ENCODE results near the gene TOMM70. TPM values are rescaled to one million over a fixed set of nuclear protein-coding genes. Genes with fewer than 3 reads are reported as not detected.

TOMM70 gene
- total RNA-seq, 1 experiment from 2014 or later: 45.1 TPM

DNA sequence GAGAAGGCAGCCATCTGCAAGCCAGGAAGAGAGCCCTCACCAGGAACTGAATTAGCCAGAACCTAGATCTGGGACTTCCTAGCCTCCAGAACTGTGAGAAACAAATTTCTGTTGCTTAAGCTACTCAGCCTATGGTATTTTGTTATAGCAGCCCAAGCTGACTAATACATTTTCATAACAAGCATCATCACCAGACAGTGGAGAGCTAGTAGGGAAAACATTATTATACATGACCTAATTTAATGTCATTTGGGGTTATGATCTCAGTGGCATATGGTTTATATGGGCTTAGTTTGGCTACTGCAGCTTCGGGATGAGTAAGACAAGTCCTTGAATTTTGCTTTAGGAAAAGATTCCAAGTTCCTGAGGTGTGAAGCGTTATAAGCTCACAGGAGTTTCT, 36.1 kb upstream of the TOMM70 start:
- Histone ChIP-seq H3K9me2 (replicated peaks; ENCODE audit: insufficient read depth, low read length) (no peaks in the 10 kb centered on the region), H3K27me3 (ENCODE audit: low read length) (no peaks in the 10 kb centered on the region), H4K20me1 (ENCODE audit: insufficient read depth, low read depth, low read length) (no peaks in the 10 kb centered on the region)

DNA sequence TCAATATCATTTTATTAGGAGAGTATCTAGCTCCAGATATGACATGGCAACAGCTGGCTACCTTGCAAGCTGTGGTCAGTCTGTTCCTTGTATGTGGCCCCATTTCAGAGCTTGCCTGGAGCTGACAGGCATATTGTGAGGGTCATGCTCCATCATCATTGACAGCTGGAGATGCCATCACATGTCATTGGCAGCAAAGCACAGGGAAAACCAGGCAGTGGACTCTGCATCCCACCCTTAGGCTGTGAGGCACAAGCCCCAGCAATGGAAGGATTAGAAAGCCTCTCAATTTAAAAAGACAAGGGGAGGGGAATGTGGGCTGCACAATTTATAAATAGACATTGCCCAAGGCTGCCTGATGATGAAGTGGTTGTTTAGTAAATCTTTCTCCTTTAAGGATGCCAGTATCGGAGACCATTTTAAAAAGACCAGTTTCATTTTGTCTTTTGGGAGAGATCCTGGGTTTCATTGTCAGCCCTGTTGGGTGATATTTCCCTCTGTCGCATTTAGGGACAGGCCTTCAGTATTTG, 28.4 kb upstream of the TOMM70 start:
- H3K27me3 ChIP-seq (ENCODE audit: low read length): no peaks in the 10 kb centered on the region
- H3K79me2 ChIP-seq (ENCODE audit: low read length): no peaks in the 10 kb centered on the region
- H3K36me3 ChIP-seq (ENCODE audit: insufficient read depth, low read length): no peaks in the 10 kb centered on the region
- no peaks in the 10 kb centered on the region for H3K9me3 ChIP-seq (ENCODE audit: low read length)
- H4K20me1 ChIP-seq (ENCODE audit: insufficient read depth, low read depth, low read length): no peaks in the 10 kb centered on the region
- DNase-seq: no peak
- no peak overlapping the region for H2AFZ ChIP-seq (ENCODE audit: low read length)
- H3K4me2 ChIP-seq (ENCODE audit: low read depth, low read length, poor library complexity, severe bottlenecking): no peak overlapping the region
- H3K4me1 ChIP-seq (ENCODE audit: low read length): 0 out of 2 replicates have a peak, but pooled peaks cover 2% of the 10 kb centered on the region
- no peaks in the 10 kb centered on the region for H3K9me2 ChIP-seq (replicated peaks; ENCODE audit: insufficient read depth, low read length)
- H3K4me3 ChIP-seq (ENCODE audit: low read length): no peak overlapping the region
- no peak overlapping the region for H3K27ac ChIP-seq (ENCODE audit: low read length)
- no peak overlapping the region for H3K9ac ChIP-seq (ENCODE audit: low read length)

More for the DNA sequence above, 36.1 kb upstream of the TOMM70 start:
- Histone ChIP-seq H3K27ac (ENCODE audit: low read length) (no peak overlapping the region), H3K9ac (ENCODE audit: low read length) (no peak overlapping the region), H3K4me3 (ENCODE audit: low read length) (no peak overlapping the region), H3K9me3 (ENCODE audit: low read length) (no peaks in the 10 kb centered on the region), H3K4me2 (ENCODE audit: low read depth, low read length, poor library complexity, severe bottlenecking) (no peak overlapping the region), H3K79me2 (ENCODE audit: low read length) (no peaks in the 10 kb centered on the region), H3K4me1 (ENCODE audit: low read length) (0 out of 2 replicates have a peak, but pooled peaks cover 2% of the 10 kb centered on the region), H3K36me3 (ENCODE audit: insufficient read depth, low read length) (no peaks in the 10 kb centered on the region), H2AFZ (ENCODE audit: low read length) (no peak overlapping the region)
- DNase-seq: no peak

DNA sequence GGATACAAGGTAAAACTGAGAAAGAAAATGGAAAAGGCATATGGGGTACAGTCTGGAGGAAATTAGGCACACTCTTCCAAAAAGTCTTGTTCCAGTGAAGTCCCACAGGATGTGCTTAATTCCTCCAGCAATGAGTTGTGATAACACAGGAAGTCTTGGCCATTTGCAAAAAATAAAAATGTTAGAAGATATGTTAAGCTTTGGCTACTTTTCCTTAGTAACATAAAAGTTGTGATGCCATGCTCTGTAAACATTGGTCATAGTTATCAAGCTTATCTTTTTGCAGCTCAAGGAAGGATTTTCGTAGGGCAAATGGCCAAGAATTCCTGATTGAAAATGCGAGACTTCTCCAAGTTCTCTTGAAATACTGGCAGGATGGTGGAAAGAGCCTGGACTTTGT, 26.8 kb upstream of the TOMM70 start:
- Histone ChIP-seq H3K27me3 (ENCODE audit: low read length) (no peaks in the 10 kb centered on the region), H3K4me3 (ENCODE audit: low read length) (no peak overlapping the region)

GRCh38 chr3:100426067-100426682, 25.3 kb upstream of the TOMM70 start:
- H2AFZ ChIP-seq (ENCODE audit: low read length): no peak overlapping the region
- no peaks in the 10 kb centered on the region for H3K4me1 ChIP-seq (ENCODE audit: low read length)
- no peak overlapping the region for H3K27ac ChIP-seq (ENCODE audit: low read length)
- H3K4me3 ChIP-seq (ENCODE audit: low read length): no peak overlapping the region
- H3K9ac ChIP-seq (ENCODE audit: low read length): no peak overlapping the region
- no peak overlapping the region for H3K4me2 ChIP-seq (ENCODE audit: low read depth, low read length, poor library complexity, severe bottlenecking)
- DNase-seq: no peak
- no peaks in the 10 kb centered on the region for H3K9me3 ChIP-seq (ENCODE audit: low read length)
- peaks cover 4% of the 10 kb centered on the region; the same call in 1 of the 2 replicates for H4K20me1 ChIP-seq (ENCODE audit: insufficient read depth, low read depth, low read length)
- no peaks in the 10 kb centered on the region for H3K27me3 ChIP-seq (ENCODE audit: low read length)
- no peaks in the 10 kb centered on the region for H3K79me2 ChIP-seq (ENCODE audit: low read length)
- H3K36me3 ChIP-seq (ENCODE audit: insufficient read depth, low read length): no peaks in the 10 kb centered on the region
- no peaks in the 10 kb centered on the region for H3K9me2 ChIP-seq (replicated peaks; ENCODE audit: insufficient read depth, low read length)

More for the DNA sequence above, 26.8 kb upstream of the TOMM70 start:
- H4K20me1 ChIP-seq (ENCODE audit: insufficient read depth, low read depth, low read length): peaks cover 4% of the 10 kb centered on the region; the same call in 1 of the 2 replicates
- no peaks in the 10 kb centered on the region for H3K9me3 ChIP-seq (ENCODE audit: low read length)
- H2AFZ ChIP-seq (ENCODE audit: low read length): no peak overlapping the region
- DNase-seq: no peak
- H3K27ac ChIP-seq (ENCODE audit: low read length): no peak overlapping the region
- no peak overlapping the region for H3K9ac ChIP-seq (ENCODE audit: low read length)
- 0 out of 2 replicates have a peak, but pooled peaks cover 2% of the 10 kb centered on the region for H3K4me1 ChIP-seq (ENCODE audit: low read length)
- H3K79me2 ChIP-seq (ENCODE audit: low read length): no peaks in the 10 kb centered on the region
- no peaks in the 10 kb centered on the region for H3K36me3 ChIP-seq (ENCODE audit: insufficient read depth, low read length)
- H3K4me2 ChIP-seq (ENCODE audit: low read depth, low read length, poor library complexity, severe bottlenecking): no peak overlapping the region
- no peaks in the 10 kb centered on the region for H3K9me2 ChIP-seq (replicated peaks; ENCODE audit: insufficient read depth, low read length)

DNA sequence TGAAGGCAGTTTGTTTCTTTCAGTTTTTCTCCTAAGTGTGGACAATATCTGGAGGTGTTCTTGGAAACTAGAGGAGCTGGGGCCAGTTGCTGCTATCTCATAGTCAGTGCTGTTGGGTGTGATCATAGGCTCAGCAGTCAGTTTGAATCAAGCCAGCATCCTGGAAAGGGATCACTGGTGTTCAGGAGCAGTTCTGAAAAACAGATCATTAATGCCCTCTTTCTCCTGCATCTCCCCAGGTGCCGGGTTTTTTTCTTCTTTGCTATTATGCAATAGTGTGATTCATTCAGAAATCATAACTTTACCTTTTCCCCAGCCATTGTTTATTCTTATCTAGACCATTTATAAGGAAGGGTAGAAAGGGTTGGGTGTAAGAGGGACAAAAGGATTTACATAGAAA, 24.4 kb upstream of the TOMM70 start:
- H3K4me1 ChIP-seq (ENCODE audit: low read length): no peaks in the 10 kb centered on the region
- H3K9me2 ChIP-seq (replicated peaks; ENCODE audit: insufficient read depth, low read length): no peaks in the 10 kb centered on the region
- no peaks in the 10 kb centered on the region for H3K27me3 ChIP-seq (ENCODE audit: low read length)
- H3K36me3 ChIP-seq (ENCODE audit: insufficient read depth, low read length): no peaks in the 10 kb centered on the region
- H3K9ac ChIP-seq (ENCODE audit: low read length): no peak overlapping the region
- no peak overlapping the region for H3K4me2 ChIP-seq (ENCODE audit: low read depth, low read length, poor library complexity, severe bottlenecking)
- no peaks in the 10 kb centered on the region for H3K79me2 ChIP-seq (ENCODE audit: low read length)
- no peak overlapping the region for H2AFZ ChIP-seq (ENCODE audit: low read length)
- peaks cover 4% of the 10 kb centered on the region; the same call in 1 of the 2 replicates for H4K20me1 ChIP-seq (ENCODE audit: insufficient read depth, low read depth, low read length)
- no peak overlapping the region for H3K4me3 ChIP-seq (ENCODE audit: low read length)
- DNase-seq: no peak
- H3K9me3 ChIP-seq (ENCODE audit: low read length): no peaks in the 10 kb centered on the region
- H3K27ac ChIP-seq (ENCODE audit: low read length): no peak overlapping the region

DNA sequence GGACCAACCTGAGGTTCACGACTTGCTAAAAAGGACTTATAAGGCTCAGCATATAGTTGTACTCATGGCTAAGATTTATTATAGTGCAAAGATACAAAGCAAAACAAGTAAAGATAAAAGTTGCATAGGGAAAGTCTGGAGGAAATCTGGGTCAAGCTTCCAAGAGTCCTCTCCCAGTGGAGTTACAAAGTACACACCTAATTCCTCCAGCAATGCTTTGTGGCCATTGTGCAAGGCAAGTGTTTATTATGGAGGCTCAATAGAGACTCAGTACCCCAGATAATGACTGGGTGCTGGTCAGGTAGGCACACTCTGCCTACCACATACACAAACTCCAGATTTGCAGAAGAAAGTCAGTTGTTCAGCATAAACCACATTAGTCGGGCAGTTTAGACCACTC, 23.4 kb upstream of the TOMM70 start:
- Histone ChIP-seq H2AFZ (ENCODE audit: low read length) (no peak overlapping the region), H3K9ac (ENCODE audit: low read length) (no peak overlapping the region), H3K79me2 (ENCODE audit: low read length) (no peaks in the 10 kb centered on the region), H3K36me3 (ENCODE audit: insufficient read depth, low read length) (no peaks in the 10 kb centered on the region), H3K4me1 (ENCODE audit: low read length) (peaks cover 2% of the 10 kb centered on the region), H3K9me2 (replicated peaks; ENCODE audit: insufficient read depth, low read length) (no peaks in the 10 kb centered on the region), H3K27me3 (ENCODE audit: low read length) (no peaks in the 10 kb centered on the region), H3K9me3 (ENCODE audit: low read length) (no peaks in the 10 kb centered on the region), H3K4me2 (ENCODE audit: low read depth, low read length, poor library complexity, severe bottlenecking) (no peak overlapping the region), H3K4me3 (ENCODE audit: low read length) (no peak overlapping the region), H3K27ac (ENCODE audit: low read length) (no peak overlapping the region), H4K20me1 (ENCODE audit: insufficient read depth, low read depth, low read length) (peaks cover 4% of the 10 kb centered on the region; the same call in 1 of the 2 replicates)
- DNase-seq: no peak

GRCh38 chr3:100423611-100424010, 22.7 kb upstream of the TOMM70 start:
- Histone ChIP-seq H3K9me3 (ENCODE audit: low read length) (no peaks in the 10 kb centered on the region), H2AFZ (ENCODE audit: low read length) (no peak overlapping the region), H3K9ac (ENCODE audit: low read length) (no peak overlapping the region), H3K79me2 (ENCODE audit: low read length) (no peaks in the 10 kb centered on the region), H3K9me2 (replicated peaks; ENCODE audit: insufficient read depth, low read length) (no peaks in the 10 kb centered on the region), H3K4me2 (ENCODE audit: low read depth, low read length, poor library complexity, severe bottlenecking) (no peak overlapping the region), H3K36me3 (ENCODE audit: insufficient read depth, low read length) (no peaks in the 10 kb centered on the region), H3K4me3 (ENCODE audit: low read length) (no peak overlapping the region), H3K27me3 (ENCODE audit: low read length) (no peaks in the 10 kb centered on the region), H4K20me1 (ENCODE audit: insufficient read depth, low read depth, low read length) (peaks cover 4% of the 10 kb centered on the region), H3K27ac (ENCODE audit: low read length) (no peak overlapping the region), H3K4me1 (ENCODE audit: low read length) (peaks cover 4% of the 10 kb centered on the region)
- DNase-seq: peak; percentile 20

GRCh38 chr3:100420885-100421284, 20.0 kb upstream of the TOMM70 start:
- peaks cover 4% of the 10 kb centered on the region for H3K4me1 ChIP-seq (ENCODE audit: low read length)
- no peaks in the 10 kb centered on the region for H3K9me3 ChIP-seq (ENCODE audit: low read length)
- peaks cover 4% of the 10 kb centered on the region for H4K20me1 ChIP-seq (ENCODE audit: insufficient read depth, low read depth, low read length)
- H3K27me3 ChIP-seq (ENCODE audit: low read length): no peaks in the 10 kb centered on the region
- H3K9ac ChIP-seq (ENCODE audit: low read length): no peak overlapping the region
- DNase-seq: no peak
- H3K36me3 ChIP-seq (ENCODE audit: insufficient read depth, low read length): no peaks in the 10 kb centered on the region
- H3K27ac ChIP-seq (ENCODE audit: low read length): no peak overlapping the region
- no peaks in the 10 kb centered on the region for H3K9me2 ChIP-seq (replicated peaks; ENCODE audit: insufficient read depth, low read length)
- no peaks in the 10 kb centered on the region for H3K79me2 ChIP-seq (ENCODE audit: low read length)
- H3K4me2 ChIP-seq (ENCODE audit: low read depth, low read length, poor library complexity, severe bottlenecking): no peak overlapping the region
- H3K4me3 ChIP-seq (ENCODE audit: low read length): no peak overlapping the region
- H2AFZ ChIP-seq (ENCODE audit: low read length): no peak overlapping the region

Data from Karpas-422 (cell line).